ENCODE measurements around the gene FANCC. TPM values are rescaled to one million over a fixed set of nuclear protein-coding genes. Genes with fewer than 3 reads are reported as not detected.

Gene FANCC
- total and polyA plus RNA-seq, 2 of the 8 experiments (the other 6 are each of a cell fraction or from before 2014, with no cell fraction given), result 7.8 to 15.2 TPM

DNA sequence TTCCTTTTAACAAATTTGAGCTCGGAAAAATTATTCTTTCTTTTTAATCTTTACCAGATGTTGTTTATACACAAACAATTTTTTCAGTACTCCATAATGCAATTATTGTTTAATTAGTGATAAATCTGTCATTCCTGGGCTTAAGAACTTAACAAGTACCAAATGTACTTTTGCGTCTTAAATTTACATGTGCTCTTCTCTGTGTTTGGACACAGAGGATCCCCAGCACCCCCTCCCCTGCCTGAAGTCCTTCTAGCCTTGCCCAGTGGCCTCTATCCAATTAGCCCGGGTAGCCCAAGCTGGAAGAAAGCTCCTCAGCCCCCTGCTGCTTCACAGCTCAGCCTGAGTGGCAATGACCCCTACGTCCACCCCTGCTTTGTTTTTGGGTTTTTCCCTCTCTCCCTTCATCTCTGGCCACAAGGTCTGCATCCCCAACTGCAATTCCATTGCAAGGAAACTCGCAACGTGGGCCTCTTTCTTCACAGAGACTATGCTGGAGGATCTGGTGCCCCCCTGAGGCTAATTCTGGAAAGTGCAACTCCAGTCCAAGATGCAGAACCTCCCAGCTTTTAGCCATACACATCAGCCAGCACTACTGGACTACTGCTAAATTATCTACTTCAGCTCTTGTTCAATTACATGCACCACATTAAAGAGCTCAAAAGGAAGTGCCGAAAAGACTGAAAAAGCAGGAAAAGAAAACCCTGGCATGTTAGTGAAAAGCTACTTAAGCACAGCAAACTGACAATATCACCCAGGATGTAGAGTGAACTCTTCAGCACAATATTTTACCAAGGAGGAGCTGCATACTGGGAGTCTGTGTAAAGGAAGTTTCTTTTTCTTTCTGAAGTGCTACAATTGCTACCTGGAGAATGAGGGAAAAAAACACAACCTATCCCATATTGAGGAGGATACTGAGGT lies 186.2 kb downstream of the FANCC start:
- Histone ChIP-seq H3K14ac (ENCODE audit: insufficient read length) (no peak overlapping the region), H2BK120ac (replicated peaks; ENCODE audit: low read depth, low read length) (no peak overlapping the region), H3K9ac (replicated peaks in 1 of 4; ENCODE audit: extremely low read depth in 1 of 4, low read depth in 3 of 4, low read length in 3 of 4) (no peak overlapping the region), H2BK15ac (ENCODE audit: low read length) (no peak overlapping the region), H3K23ac (ENCODE audit: insufficient read length) (no peak overlapping the region), H2BK20ac (ENCODE audit: low read length) (no peak overlapping the region; the same call in 1 of the 2 replicates), H3K18ac (ENCODE audit: extremely low read depth, low read length) (peak overlapping the region; percentile 34; the same call in 1 of the 2 replicates), H4K91ac (replicated peaks; ENCODE audit: insufficient read length, low read length) (no peak overlapping the region), H3K4ac (replicated peaks; ENCODE audit: insufficient read length, low read depth, low read length) (no peak overlapping the region), H2BK12ac (ENCODE audit: low read depth, low read length) (no peak overlapping the region), H3K36me3 (ENCODE audit: control insufficient read depth in 2 of 4, insufficient read depth in 4 of 4, low read length in 3 of 4) (no peaks in the 10 kb centered on the region), H2AFZ (ENCODE audit: low read length) (no peak overlapping the region), H3K4me3 (ENCODE audit: extremely low read depth in 1 of 4, insufficient read depth in 2 of 4, low read depth in 3 of 4, low read length in 4 of 4) (peak overlapping the region in 2 of 4 experiments; percentile 12 to 44; a peak in 3 of 8 replicates), H3K9me3 (ENCODE audit: insufficient read depth in 2 of 2, low read depth in 1 of 2, low read length in 1 of 2) (no peaks in the 10 kb centered on the region), H4K20me1 (replicated peaks in 1 of 2; ENCODE audit: control insufficient read depth in 1 of 2, insufficient read depth in 2 of 2, low read length in 2 of 2) (no peaks in the 10 kb centered on the region), H4K5ac (ENCODE audit: insufficient read length, low read depth, low read length) (no peak overlapping the region), H3K4me2 (ENCODE audit: insufficient read depth in 1 of 2, low read depth in 2 of 2, low read length in 2 of 2) (peak overlapping the region; percentile 11 to 64; a peak in 3 of 4 replicates), H3K79me1 (ENCODE audit: low read depth, low read length) (no peaks in the 10 kb centered on the region), H3K27me3 (replicated peaks in 1 of 4; ENCODE audit: control insufficient read depth in 3 of 4, extremely low read depth in 1 of 4, insufficient read depth in 3 of 4, low read length in 3 of 4) (no peaks in the 10 kb centered on the region), H3K56ac (replicated peaks; ENCODE audit: insufficient read length, low read depth, low read length) (no peak overlapping the region), H4K8ac (ENCODE audit: extremely low read depth, insufficient read depth, low read length) (no peak overlapping the region), H3K27ac (ENCODE audit: low read depth, low read length) (no peak overlapping the region), H3K79me2 (ENCODE audit: control insufficient read depth in 1 of 2, insufficient read depth in 2 of 2, low read length in 2 of 2) (no peaks in the 10 kb centered on the region), H2AK5ac (ENCODE audit: low read depth, low read length) (no peak overlapping the region), H2BK5ac (ENCODE audit: low read depth, low read length) (peak overlapping the region; percentile 21; the same call in 1 of the 2 replicates), H3K23me2 (ENCODE audit: low read depth, low read length) (no peaks in the 10 kb centered on the region), H3K4me1 (replicated peaks in 1 of 4; ENCODE audit: control insufficient read depth in 3 of 4, insufficient read depth in 4 of 4, low read length in 3 of 4) (peaks cover 5 to 26% (median 12%) of the 10 kb centered on the region in 4 experiments)
- 16% methylated on average over 7 of the region's 7 CpGs; no CpG with 5 or more reads in 1 of the 2 experiments for WGBS, 2 experiments (ENCODE audit: extremely low coverage in 1 of 2, insufficient coverage in 1 of 2, insufficient read length in 1 of 2, insufficient replicate concordance in 2 of 2, low coverage in 1 of 2, low lambda C conversion rate in 2 of 2, missing lambda C conversion rate in 1 of 2)
- CTCF ChIA-PET (ENCODE audit: partially characterized antibody), result interaction anchor here (0.6 to 13.7 kb wide), 48 partner anchors 9 to 1481 kb away, joined by 3 to 209 read pairs (median 4); no protein-coding TSS in a partner anchor
- POLR2A ChIA-PET (ENCODE audit: partially characterized antibody), result interaction anchor here (0.7 to 1.6 kb wide), 3 partner anchors 13 to 1174 kb away, joined by 3 read pairs; no protein-coding TSS in a partner anchor
- DNase-seq (ENCODE audit: low read depth in 1 of 2, low spot score in 2 of 2) (peak in 1 of 2 experiments; percentile 78), FAIRE-seq (peak; percentile 55)
- TF ChIP-seq RAD21 (IDR thresholded peaks at IDR 0.05 in 1 of 2, conservative IDR thresholded peaks at IDR 0.05 in 1 of 2; ENCODE audit: low read depth in 2 of 2, low read length in 2 of 2), result peak; percentile 54 to 72; a peak in 3 of 4 replicates
